ENCODE data around the gene SLC44A5.
"Not testable (repeated sequence)": the region's sequence is repeated elsewhere in the genome, so short reads cannot be mapped to it uniquely, and the experiment has no call there.

Gene SLC44A5

GRCh38 chr1:75263616-75264015 lies 347.3 kb downstream of the SLC44A5 start:
- not testable (repeated sequence) for DNase-seq

GRCh38 chr1:75261946-75262345 lies 349.0 kb downstream of the SLC44A5 start:
- DNase-seq, result not testable (repeated sequence)

GRCh38 chr1:75258351-75258750 lies 352.6 kb downstream of the SLC44A5 start:
- DNase-seq, result no peak

- no peak for DNase-seq
Measured at GRCh38 chr1:75257424-75257823, 353.5 kb downstream of the SLC44A5 start.

- not testable (repeated sequence) for DNase-seq
Measured at GRCh38 chr1:75250114-75250513, 360.8 kb downstream of the SLC44A5 start.

- DNase-seq, result no peak
Measured at GRCh38 chr1:75245239-75245638, 365.7 kb downstream of the SLC44A5 start.

GRCh38 chr1:75243124-75243523 lies 367.8 kb downstream of the SLC44A5 start:
- no peak for DNase-seq

- no peak for DNase-seq
Measured at GRCh38 chr1:75237316-75237715, 373.6 kb downstream of the SLC44A5 start.

- DNase-seq, result no peak
Measured at GRCh38 chr1:75234562-75234961, 376.4 kb downstream of the SLC44A5 start.

GRCh38 chr1:75233302-75233929 lies 377.5 kb downstream of the SLC44A5 start:
- DNase-seq, result peak in 1 of 2 donors; percentile 16

- DNase-seq, result no peak
Measured at GRCh38 chr1:75220072-75220471, 390.8 kb downstream of the SLC44A5 start.

- DNase-seq, result no peak
Measured at GRCh38 chr1:75214017-75214416, 396.9 kb downstream of the SLC44A5 start.

- no peak for DNase-seq
Measured at GRCh38 chr1:75211648-75212047, 399.3 kb downstream of the SLC44A5 start.

GRCh38 chr1:75208862-75209261 lies 402.1 kb downstream of the SLC44A5 start:
- no peak for DNase-seq

- no peak for DNase-seq
Measured at GRCh38 chr1:75203415-75204277, 407.3 kb downstream of the SLC44A5 start.

- DNase-seq, result no peak
Measured at GRCh38 chr1:75202751-75203150, 408.2 kb downstream of the SLC44A5 start.

- no peak for DNase-seq
Measured at GRCh38 chr1:75198761-75199160, 412.2 kb downstream of the SLC44A5 start.

- DNase-seq, result no peak
Measured at GRCh38 chr1:75198163-75198562, 412.8 kb downstream of the SLC44A5 start.

GRCh38 chr1:75188892-75189291 lies 422.0 kb downstream of the SLC44A5 start:
- no peak for DNase-seq

GRCh38 chr1:75181214-75181955 lies 429.5 kb downstream of the SLC44A5 start:
- not testable (repeated sequence) for DNase-seq

GRCh38 chr1:75174031-75174760 lies 436.7 kb downstream of the SLC44A5 start:
- no peak for DNase-seq

GRCh38 chr1:75172556-75172955 lies 438.4 kb downstream of the SLC44A5 start:
- no peak for DNase-seq

- no peak for DNase-seq
Measured at GRCh38 chr1:75171876-75172275, 439.0 kb downstream of the SLC44A5 start.
